Caki2 (cell line): ENCODE data around the gene IL6. TPM values are rescaled to one million over a fixed set of nuclear protein-coding genes. Genes with fewer than 3 reads are reported as not detected.
A peak's percentile ranks its signal among the peaks of the same experiment; 100 is the strongest.
"Not testable (repeated sequence)": the region's sequence is repeated elsewhere in the genome, so short reads cannot be mapped to it uniquely, and the experiment has no call there.

Source experiments
- DNase-seq: peaks from one replicate; pipeline ENCODE4 v3.0.0-alpha.2; 2015; ENCODE audit warnings: low read depth
- in situ Hi-C: cut with HindIII; loops from 2 replicates; pipeline ENCODE4 v1.10.0; 2016; ENCODE audit warnings: low sequenced_read_pairs, low pct_unique_long_range_greater_than_20kb, mixed read lengths
- total RNA-seq: library from RNA; depleted of rRNA; stranded (reverse); fragments of >200 nt; shearing (Covaris generic); gene quantifications from 2 replicates; pipeline ENCODE4 v1.2.3, GENCODE V29; 2014; ENCODE audit warnings: low replicate concordance

IL6 gene
- total RNA-seq, 1 experiment from 2014 or later = 2.0 TPM

DNA sequence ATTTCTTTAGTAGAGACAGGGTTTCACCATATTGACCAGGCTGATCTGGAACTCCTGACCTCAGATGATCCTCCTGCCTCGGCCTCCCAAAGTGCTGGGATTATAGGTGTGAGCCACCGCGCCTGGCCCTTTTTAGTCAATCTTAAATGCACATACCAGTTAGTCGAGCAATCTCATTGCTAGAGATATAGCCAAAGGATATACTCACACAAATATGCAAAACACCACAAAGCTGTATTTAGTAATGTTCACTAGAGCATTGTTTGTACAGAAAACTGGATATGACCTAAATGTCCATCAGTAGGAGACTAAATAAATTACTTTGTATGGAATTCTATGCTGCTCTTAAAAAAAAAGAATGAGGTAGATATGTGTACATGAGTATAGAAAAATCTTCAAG lies 24.5 kb upstream of the IL6 start:
- in situ Hi-C loops = no loop called here
- DNase-seq = no peak

DNA sequence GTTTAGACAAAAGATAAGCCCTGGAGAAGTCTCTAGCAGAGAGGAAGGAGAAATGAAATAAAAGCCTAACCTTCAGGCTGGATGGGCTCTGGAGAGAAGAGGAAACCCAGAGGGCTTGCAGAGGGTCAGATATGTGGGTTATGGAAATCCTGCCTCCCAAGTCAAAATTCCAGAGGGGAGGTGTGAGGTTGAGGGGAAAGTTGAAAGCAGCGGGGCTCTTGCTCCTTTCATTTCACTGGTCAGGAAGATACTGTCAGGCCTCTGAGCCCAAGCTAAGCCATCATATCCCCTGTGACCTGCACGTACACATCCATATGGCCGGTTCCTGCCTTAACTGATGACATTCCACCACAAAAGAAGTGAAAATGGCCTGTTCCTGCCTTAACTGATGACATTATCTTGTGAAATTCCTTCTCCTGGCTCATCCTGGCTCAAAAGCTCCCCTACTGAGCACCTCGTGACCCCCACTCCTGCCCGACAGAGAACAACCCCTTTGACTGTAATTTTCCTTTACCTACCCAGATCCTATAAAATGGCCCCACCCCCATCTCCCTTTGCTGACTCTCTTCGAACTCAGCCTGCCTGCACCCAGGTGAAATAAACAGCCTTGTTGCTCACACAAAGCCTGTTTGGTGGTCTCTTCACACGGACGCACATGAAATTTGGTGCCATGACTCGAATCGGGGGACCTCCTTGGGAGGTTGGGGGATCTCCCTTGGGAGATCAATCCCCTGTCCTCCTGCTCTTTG lies 23.7 kb upstream of the IL6 start:
- DNase-seq, in situ Hi-C loops: not testable (repeated sequence)

DNA sequence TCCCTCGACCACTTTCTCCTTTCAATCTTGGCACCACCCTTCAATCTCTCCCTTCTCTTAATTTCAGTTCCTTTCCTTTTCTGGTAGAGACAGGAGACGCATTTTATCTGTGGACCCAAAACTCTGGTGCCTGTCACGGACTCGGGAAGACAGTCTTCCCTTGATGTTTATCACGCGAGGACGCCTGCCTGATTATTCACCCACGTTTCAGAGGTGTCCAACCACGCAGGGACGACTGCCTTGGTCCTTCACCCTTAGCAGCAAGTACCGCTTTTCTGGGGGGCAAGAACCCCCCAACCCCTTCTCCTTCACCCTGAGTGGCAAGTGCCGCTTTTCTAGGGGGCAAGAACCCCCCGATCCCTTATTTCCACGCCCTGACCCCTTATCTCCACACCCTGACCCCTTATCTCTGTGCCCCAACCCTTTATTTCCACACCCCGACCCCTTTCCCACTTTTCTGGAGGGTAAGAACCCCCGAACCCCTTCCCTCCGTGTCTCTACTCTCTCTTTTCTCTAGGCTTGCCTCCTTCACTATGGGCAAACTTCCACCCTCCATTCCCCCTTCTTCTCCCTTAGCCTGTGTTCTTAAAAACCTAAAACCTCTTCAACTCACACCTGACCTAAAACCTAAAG lies 22.9 kb upstream of the IL6 start:
- DNase-seq, in situ Hi-C loops: not testable (repeated sequence)

DNA sequence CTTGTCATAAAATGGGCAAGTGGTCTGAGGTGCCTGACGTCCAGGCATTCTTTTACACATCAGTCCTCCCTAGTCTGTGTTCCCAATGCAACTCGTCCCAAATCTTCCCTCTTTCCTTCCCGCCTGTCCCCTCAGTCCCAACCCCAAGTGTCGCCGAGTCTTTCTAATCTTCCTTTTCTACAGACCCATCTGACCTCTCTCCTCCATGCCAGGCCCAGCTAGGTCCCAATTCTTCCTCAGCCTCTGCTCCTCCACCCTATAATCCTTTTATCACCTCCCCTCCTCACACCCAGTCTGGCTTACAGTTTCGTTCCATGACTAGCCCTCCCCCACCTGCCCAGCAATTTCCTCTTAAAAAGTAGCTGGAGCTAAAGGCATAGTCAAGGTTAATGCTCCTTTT lies 22.3 kb upstream of the IL6 start:
- DNase-seq, in situ Hi-C loops: not testable (repeated sequence)

DNA sequence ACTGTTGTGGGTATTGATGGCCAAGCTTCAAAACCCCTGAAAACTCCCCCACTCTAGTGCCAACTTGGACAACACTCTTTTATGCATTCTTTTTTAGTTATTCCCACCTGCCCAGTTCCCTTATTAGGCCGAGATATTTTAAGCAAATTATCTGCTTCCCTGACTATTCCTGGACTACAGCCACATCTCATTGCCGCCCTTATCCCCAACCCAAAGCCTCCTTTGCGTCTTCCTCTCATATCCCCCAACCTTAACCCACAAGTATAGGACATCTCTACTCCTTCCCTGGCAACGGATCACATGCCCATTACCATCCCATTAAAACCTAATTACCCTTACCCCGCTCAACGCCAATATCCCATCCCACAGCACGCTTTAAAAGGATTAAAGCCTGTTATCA lies 21.1 kb upstream of the IL6 start:
- in situ Hi-C loops, DNase-seq: not testable (repeated sequence)

DNA sequence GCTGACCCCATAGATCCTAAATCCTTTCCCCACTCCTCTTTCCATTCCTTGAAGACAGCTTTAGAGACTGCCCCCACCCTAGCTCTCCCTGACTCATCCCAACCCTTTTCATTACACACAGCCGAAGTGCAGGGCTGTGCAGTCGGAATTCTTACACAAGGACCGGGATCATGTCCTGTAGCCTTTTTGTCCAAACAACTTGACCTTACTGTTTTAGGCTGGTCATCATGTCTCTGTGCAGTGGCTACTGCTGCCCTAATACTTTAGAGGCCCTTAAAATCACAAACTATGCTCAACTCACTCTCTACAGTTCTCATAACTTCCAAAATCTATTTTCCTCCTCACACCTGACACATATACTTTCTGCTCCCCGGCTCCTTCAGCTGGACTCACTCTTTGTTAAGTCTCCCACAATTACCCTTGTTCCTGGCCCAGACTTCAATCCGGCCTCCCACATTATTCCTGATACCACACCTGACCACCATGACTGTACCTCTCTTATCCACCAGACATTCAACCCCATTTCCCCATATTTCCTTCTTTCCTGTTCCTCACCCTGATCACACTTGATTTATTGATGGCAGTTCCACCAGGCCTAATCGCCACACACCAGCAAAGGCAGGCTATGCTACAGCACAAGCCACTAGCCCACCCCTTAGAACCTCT lies 19.8 kb upstream of the IL6 start:
- DNase-seq, in situ Hi-C loops: not testable (repeated sequence)

DNA sequence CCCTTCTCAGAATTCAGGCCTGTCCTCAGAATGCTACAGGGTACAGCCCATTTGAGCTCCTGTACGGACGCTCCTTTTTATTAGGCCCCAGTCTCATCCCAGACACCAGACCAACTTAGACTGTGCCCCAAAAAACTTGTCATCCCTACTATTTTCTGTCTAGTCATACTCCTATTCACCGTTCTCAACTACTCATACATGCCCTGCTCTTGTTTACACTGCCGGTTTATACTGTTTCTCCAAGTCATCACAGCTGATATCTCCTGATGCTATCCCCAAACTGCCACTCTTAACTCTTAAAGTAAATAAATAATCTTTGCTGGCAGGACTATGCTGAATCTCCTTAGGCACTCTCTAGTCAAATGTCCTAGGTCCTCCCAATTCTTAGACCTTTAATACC lies 18.8 kb upstream of the IL6 start:
- in situ Hi-C loops, DNase-seq: not testable (repeated sequence)

DNA sequence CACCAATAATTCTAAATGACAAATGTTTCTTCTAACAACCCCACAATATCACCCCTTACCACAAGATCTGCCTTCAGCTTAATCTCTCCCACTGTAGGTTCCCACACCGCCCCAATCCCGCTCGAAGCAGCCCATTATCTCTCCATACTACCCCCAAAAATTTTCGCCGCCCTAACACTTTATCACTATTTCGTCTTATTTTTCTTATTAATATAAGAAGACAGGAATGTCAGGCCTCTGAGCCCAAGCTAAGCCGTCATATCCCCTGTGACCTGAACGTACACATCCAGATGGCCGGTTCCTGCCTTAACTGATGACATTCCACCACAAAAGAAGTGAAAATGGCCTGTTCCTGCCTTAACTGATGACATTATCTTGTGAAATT lies 18.3 kb upstream of the IL6 start:
- DNase-seq, in situ Hi-C loops: not testable (repeated sequence)

DNA sequence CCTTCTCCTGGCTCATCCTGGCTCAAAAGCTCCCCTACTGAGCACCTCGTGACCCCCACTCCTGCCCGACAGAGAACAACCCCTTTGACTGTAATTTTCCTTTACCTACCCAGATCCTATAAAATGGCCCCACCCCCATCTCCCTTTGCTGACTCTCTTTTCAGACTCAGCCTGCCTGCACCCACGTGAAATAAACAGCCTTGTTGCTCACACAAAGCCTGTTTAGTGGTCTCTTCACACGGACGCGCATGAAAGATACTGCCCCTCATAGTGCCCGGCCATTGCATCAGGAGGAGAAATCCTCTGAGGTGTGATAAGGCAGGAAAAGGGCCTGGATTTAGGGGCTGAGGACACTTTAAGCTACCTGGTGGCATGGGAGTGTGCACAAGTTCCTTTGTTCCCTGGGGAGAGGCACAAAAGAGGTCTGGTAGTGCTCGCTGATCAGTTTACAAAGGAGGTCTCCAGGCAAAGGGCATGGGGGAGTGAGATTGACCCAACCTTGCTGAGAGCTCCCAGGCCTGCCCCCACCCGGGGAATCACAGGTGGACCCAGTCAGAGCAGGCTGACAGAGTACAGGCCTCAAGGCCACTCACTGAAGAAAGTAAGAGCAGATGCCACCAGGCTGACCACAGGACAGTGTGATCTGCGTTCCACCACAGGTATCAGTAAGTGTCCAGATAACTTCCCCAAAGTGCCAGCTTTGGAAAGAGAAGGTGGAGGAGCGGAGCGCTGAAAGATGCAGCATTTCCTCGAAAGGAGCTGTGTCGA lies 17.8 kb upstream of the IL6 start:
- DNase-seq, in situ Hi-C loops: not testable (repeated sequence)

DNA sequence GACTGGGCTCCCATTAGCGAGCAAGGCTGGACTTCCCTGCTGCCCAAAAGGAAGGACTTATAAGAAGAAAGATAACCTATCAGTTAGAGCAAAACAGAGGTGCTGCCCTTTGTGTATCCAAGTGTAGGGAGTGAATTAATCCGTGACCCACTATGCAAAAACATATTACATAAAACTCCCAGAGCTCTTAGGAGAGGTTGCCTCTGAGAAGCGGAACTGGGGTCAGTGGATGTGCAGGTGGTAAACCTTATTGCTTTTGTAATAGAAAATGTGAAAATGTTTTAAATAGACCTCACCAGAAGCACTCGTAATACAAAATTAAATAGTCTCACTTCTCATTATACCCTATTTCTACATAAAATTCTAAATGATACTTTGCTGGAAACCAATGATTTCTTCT lies 17.1 kb upstream of the IL6 start:
- no peak for DNase-seq
- in situ Hi-C loops = no loop called here

DNA sequence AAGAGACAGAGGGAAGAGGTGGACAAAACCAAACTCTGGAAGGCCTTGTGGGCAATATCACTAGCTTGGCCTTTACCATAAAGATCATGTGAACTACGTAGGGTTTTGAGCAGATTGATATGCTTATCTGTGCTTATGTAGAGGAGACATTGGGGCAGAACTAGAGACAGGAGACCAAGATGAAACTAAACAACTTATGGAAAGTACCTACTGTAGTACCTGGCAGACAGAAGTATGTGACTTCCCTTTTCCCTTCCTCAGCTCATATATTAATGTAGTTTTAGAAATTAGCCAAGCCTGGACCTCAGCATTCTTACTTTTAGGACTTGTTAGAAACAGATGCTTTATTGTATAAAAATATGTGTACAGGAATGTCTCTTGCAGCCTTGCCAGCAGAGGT lies 14.0 kb upstream of the IL6 start:
- DNase-seq = no peak
- in situ Hi-C loops = no loop called here

DNA sequence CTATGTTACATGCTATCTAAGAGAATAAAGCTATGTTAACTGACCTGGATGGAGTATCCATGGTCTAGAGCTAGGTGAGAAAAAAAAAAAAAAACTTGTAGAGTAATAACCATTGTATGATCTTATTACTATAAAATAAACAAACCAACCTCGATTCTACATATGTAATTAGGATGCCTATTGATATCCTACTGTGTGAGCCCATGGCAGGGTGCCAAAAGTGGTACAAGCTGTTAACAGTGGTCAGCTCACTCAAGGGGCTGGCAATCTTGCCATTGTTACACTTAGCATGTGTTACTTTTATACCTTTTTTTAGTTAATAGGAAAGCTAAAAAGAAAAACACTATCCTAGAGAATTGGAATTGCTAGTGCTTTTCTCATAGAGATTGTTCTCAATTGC lies 13.5 kb upstream of the IL6 start:
- no peak for DNase-seq
- in situ Hi-C loops = no loop called here

DNA sequence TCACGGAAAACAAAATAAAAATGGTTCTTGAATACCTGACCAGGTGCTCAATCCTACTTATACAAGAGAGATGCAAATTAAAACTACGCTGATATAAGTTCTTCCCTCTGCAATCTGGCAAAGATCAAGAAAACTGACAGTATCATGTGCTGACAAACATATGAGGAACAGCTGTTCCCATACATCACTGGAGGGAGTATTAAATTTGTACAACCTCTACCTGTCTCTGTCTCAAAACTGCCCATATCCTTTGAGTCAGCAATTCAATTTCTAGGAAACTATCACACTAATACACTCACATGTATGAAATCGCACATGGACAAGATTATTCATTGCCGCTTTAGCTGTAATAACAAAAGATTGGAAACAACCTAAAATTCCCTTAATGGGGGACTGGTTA lies 11.0 kb upstream of the IL6 start:
- in situ Hi-C loops = no loop called here

DNA sequence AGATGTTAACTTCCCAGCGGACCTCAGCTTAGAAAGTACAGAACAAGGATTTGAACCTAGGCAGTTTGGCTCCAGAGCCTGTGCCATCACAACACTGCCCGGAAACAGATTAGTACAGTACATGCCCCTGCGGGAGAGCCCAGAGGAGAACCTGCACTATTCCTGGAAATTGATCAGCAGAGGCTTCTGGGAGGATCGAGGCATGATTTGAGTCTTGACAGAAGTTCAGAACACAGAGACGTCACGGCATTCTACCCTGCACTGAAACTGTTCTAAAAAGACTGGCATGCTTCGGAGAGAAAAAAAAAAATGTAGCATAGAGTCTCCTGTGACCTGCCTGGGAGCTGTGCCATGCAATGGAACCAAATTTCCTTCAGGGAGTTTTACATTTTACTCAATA lies 9.2 kb upstream of the IL6 start:
- DNase-seq = no peak
- in situ Hi-C loops = no loop called here

More for the DNA sequence above, 11.0 kb upstream of the IL6 start:
- DNase-seq = no peak

DNA sequence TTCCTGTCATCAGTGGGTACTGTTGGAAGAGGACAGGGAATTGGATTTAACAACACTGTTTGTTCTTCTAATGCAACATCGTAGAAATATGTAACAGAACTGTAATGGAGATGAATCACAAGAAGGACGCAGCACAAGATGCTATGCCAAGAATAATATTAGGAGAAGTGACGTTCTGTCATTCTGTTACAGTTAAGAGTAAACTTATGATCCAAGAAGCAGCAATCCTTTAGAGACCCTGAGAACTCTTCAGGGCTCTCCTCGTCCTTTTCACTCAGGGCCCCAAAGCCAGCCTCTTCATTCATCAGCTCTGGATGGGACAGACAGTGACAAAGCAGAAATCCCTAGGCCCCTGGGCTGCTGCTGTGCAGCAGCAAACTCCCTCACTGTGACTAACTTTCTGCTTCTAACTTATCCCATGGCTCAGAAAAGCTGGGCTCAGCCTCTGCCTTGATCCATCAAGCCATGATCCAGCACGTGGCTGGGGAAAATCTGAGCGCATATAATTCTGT lies 8.7 kb upstream of the IL6 start:
- DNase-seq = peak; percentile 90
- in situ Hi-C loops = no loop called here

DNA sequence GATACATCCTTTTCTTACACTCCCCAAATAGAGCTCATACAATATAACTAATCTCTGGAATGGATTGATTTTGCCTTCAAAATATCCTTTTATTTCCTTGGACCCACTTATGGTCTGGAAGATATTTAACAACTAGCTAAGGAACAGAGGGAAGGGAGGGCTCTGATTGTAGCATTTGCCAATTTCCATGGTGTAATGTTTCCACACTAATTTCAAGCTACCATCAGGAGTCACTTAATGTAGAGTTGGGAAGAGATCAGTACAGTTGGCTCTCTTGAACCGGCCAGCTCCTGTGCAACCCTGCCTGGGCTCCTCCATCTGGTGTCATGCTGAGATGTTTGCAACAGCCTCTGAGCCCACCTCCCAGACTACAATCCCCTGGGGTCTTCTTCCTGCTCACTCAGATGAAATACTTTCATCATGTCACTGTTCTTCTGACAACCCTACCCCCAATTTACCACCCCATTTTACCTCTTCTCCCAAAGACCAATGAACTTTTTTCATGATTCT lies 8.0 kb upstream of the IL6 start:
- no peak for DNase-seq
- in situ Hi-C loops = no loop called here

DNA sequence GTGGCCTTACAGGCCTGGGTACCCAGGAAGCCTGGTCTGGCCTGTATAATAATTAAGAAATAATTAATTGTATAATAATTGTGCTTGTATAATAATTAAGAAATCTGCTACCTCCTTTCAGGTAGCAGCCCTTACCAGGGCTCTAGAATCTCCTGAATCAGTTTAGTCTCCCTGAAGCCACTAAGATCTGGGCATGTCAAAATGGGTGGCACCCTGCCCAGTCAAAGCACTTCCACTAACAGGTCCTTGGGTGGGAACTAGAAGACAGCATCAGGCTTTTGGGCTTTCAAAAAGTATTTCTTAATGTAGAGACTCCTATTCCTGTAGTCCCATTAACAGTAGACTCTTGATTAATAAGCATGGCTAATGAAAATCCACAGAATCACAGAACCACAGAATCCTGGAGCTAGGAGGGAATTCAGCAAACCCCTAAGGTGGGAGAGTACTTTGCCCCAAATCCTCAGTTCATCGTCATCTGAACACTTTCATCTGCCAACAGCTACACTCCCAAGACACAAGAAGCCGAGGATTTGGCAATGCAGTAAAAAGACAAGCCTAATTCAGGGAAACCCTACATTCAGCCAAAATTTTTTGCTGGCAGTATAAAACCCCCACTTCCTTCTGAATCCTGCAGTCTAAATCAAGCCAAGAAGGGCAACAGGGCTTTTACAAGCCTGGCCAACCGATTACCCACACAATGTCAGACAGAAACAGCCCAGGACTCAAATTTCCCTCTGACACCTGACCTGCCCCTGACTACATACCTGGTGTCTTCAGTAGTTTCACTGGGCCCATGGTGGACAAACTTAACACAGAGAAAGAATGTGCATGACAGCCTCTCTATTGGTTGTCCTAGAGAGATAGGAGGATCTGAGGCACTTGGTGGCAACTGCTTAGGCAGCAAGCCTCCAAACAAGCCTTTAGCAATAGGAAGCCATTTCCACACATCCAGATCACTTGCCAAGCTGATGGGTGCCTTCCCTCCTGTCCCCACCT lies 5.9 kb upstream of the IL6 start:
- in situ Hi-C loops = no loop called here

More for the DNA sequence above, 5.9 kb upstream of the IL6 start:
- DNase-seq = no peak
